HUES48 (cell line): ENCODE results near the gene SERTAD1.

Experiments used
- H3K27ac ChIP-seq: one replicate; pipeline ENCODE4 v1.7.0; 2013; ENCODE audit warnings: low read depth, low read length, inconsistent platforms
- H3K27me3 ChIP-seq: 2 replicates; pipeline ENCODE4 v1.6.1; 2013; ENCODE audit warnings: mild to moderate bottlenecking, low read length; ENCODE audit not compliant: control insufficient read depth, insufficient read depth
- H3K36me3 ChIP-seq: 2 replicates; pipeline ENCODE4 v1.6.1; 2013; ENCODE audit warnings: low read length; ENCODE audit not compliant: control insufficient read depth, insufficient read depth
- H3K4me1 ChIP-seq: 2 replicates; pipeline ENCODE4 v1.6.1; 2013; ENCODE audit warnings: mild to moderate bottlenecking, low read length; ENCODE audit not compliant: control insufficient read depth, insufficient read depth
- H3K4me3 ChIP-seq: 2 replicates; pipeline ENCODE4 v1.5.1; 2013; ENCODE audit warnings: mild to moderate bottlenecking, low read depth, low read length
- H3K9ac ChIP-seq: 2 replicates; pipeline ENCODE4 v1.6.1; 2013; ENCODE audit warnings: mild to moderate bottlenecking, low read depth, low read length, moderate library complexity
- H3K9me3 ChIP-seq: 2 replicates; pipeline ENCODE4 v1.6.1; 2013; ENCODE audit warnings: low read length; ENCODE audit not compliant: control insufficient read depth, insufficient read depth

The SERTAD1 gene

GRCh38 chr19:40450664-40451063 is 24.9 kb upstream of the SERTAD1 start:
- H3K9me3 ChIP-seq = no peaks in the 10 kb centered on the region
- peaks cover 12% of the 10 kb centered on the region; the same call in 1 of the 2 replicates for H3K4me1 ChIP-seq
- H3K27me3 ChIP-seq = no peaks in the 10 kb centered on the region
- no peak overlapping the region for H3K9ac ChIP-seq
- H3K4me3 ChIP-seq = no peak overlapping the region
- no peak overlapping the region for H3K27ac ChIP-seq
- H3K36me3 ChIP-seq = peaks cover 7% of the 10 kb centered on the region; the same call in 1 of the 2 replicates

GRCh38 chr19:40449506-40449905 is 23.7 kb upstream of the SERTAD1 start:
- H3K9ac ChIP-seq = no peak overlapping the region
- H3K27ac ChIP-seq = no peak overlapping the region
- H3K4me3 ChIP-seq = no peak overlapping the region
- H3K36me3 ChIP-seq = peaks cover 7% of the 10 kb centered on the region; the same call in 1 of the 2 replicates
- no peaks in the 10 kb centered on the region for H3K27me3 ChIP-seq
- H3K9me3 ChIP-seq = no peaks in the 10 kb centered on the region
- peaks cover 14% of the 10 kb centered on the region; the same call in 1 of the 2 replicates for H3K4me1 ChIP-seq

- no peaks in the 10 kb centered on the region for H3K27me3 ChIP-seq
- H3K4me1 ChIP-seq = peaks cover 20% of the 10 kb centered on the region; the same call in 1 of the 2 replicates
- H3K9me3 ChIP-seq = no peaks in the 10 kb centered on the region
- peak overlapping the region; percentile 85 for H3K27ac ChIP-seq
- peak overlapping the region; percentile 24; the same call in 1 of the 2 replicates for H3K9ac ChIP-seq
- peaks cover 16% of the 10 kb centered on the region for H3K36me3 ChIP-seq
- no peak overlapping the region for H3K4me3 ChIP-seq
Measured at GRCh38 chr19:40446263-40446784, 20.5 kb upstream of the SERTAD1 start.

- H3K36me3 ChIP-seq = peaks cover 21% of the 10 kb centered on the region
- H3K27me3 ChIP-seq = no peaks in the 10 kb centered on the region
- no peaks in the 10 kb centered on the region for H3K9me3 ChIP-seq
- peaks cover 16% of the 10 kb centered on the region; the same call in 1 of the 2 replicates for H3K4me1 ChIP-seq
- peak overlapping the region; percentile 24; the same call in 1 of the 2 replicates for H3K9ac ChIP-seq
- H3K4me3 ChIP-seq = no peak overlapping the region
- H3K27ac ChIP-seq = peak overlapping the region; percentile 85
Measured at GRCh38 chr19:40445780-40446262, 20.0 kb upstream of the SERTAD1 start.

- Histone ChIP-seq H3K27ac (peak overlapping the region; percentile 97), H3K9ac (peak overlapping the region; percentile 61), H3K9me3 (no peaks in the 10 kb centered on the region), H3K4me1 (peaks cover 16% of the 10 kb centered on the region; the same call in 1 of the 2 replicates), H3K27me3 (no peaks in the 10 kb centered on the region), H3K36me3 (peaks cover 29% of the 10 kb centered on the region), H3K4me3 (peak overlapping the region; percentile 99)
Measured at GRCh38 chr19:40444825-40445312, 19.1 kb upstream of the SERTAD1 start.

- H3K4me1 ChIP-seq = peaks cover 16% of the 10 kb centered on the region; the same call in 1 of the 2 replicates
- peak within 1 kb of the TSS; percentile 97 for H3K27ac ChIP-seq
- H3K36me3 ChIP-seq = peaks cover 26% of the 10 kb centered on the region
- no peaks in the 10 kb centered on the region for H3K27me3 ChIP-seq
- H3K4me3 ChIP-seq = peak within 1 kb of the TSS; percentile 99
- peak within 1 kb of the TSS; percentile 95 for H3K9ac ChIP-seq
- H3K9me3 ChIP-seq = no peaks in the 10 kb centered on the region
Measured at GRCh38 chr19:40444000-40444824, 18.4 kb upstream of the SERTAD1 start, which contains the start of gene SERTAD3. TSS of gene SERTAD3 (minus strand) at chr19:40444335. CDS start at chr19:40442080, 2,255 bp downstream.

- Histone ChIP-seq H3K9me3 (no peaks in the 10 kb centered on the region), H3K36me3 (peaks cover 26% of the 10 kb centered on the region), H3K27ac (peak overlapping the region; percentile 97), H3K27me3 (no peaks in the 10 kb centered on the region), H3K4me3 (peak overlapping the region; percentile 99), H3K4me1 (peaks cover 16% of the 10 kb centered on the region; the same call in 1 of the 2 replicates), H3K9ac (peak overlapping the region; percentile 95)
Measured at GRCh38 chr19:40443131-40443999, 17.6 kb upstream of the SERTAD1 start.

GRCh38 chr19:40442328-40443130 is 16.7 kb upstream of the SERTAD1 start:
- Histone ChIP-seq H3K9ac (peak overlapping the region; percentile 56), H3K27me3 (no peaks in the 10 kb centered on the region), H3K9me3 (no peaks in the 10 kb centered on the region), H3K36me3 (peaks cover 22% of the 10 kb centered on the region), H3K4me1 (peaks cover 16% of the 10 kb centered on the region; the same call in 1 of the 2 replicates), H3K27ac (peak overlapping the region; percentile 86), H3K4me3 (peak overlapping the region; percentile 99)

- Histone ChIP-seq H3K27ac (no peak overlapping the region), H3K4me1 (peaks cover 16% of the 10 kb centered on the region; the same call in 1 of the 2 replicates), H3K9ac (no peak overlapping the region), H3K9me3 (no peaks in the 10 kb centered on the region), H3K27me3 (no peaks in the 10 kb centered on the region), H3K36me3 (peaks cover 22% of the 10 kb centered on the region), H3K4me3 (no peak overlapping the region)
Measured at GRCh38 chr19:40441719-40442253, 16.0 kb upstream of the SERTAD1 start.
